PC-9 (cell line): ENCODE data around the gene ANKRD33. TPM values are rescaled to one million over a fixed set of nuclear protein-coding genes. Genes with fewer than 3 reads are reported as not detected.

Source experiments
- BruUV-seq: library from RNA; stranded (reverse); fragments of 400-500 nt; replicated peaks from 2 replicates; lab custom pipeline; 2021; lab: Mats Ljungman, UMichigan
- CTCF ChIA-PET: fragments of 300-600 bp; sonication (Branson Sonifier 250); formaldehyde crosslinking; loops from one replicate; lab custom pipeline; 2022; ENCODE audit warnings: antibody characterized with exemption; lab: Charles Lee
- POLR2A ChIA-PET: fragments of 300-600 bp; sonication (Branson Sonifier 250); formaldehyde crosslinking; loops from one replicate; lab custom pipeline; 2022; ENCODE audit warnings: antibody characterized with exemption; ENCODE audit not compliant: unreplicated experiment; lab: Charles Lee
- DNase-seq, 2 experiments: peaks; one replicate each; pipeline versions ENCODE4 v3.0.0 to v3.0.0-alpha.2; 2015 to 2022; ENCODE audit warnings: mixed read lengths in 1 of 2
- H2AFZ ChIP-seq: fragments of 200-600 bp; sonication (generic); 2 replicates; pipeline ENCODE4 v1.8.1; 2017; ENCODE audit warnings: antibody characterized with exemption
- H3F3A ChIP-seq: fragments of 200-600 bp; sonication (generic); 2 replicates; pipeline ENCODE4 v1.8.1; 2017; ENCODE audit warnings: antibody characterized with exemption, mild to moderate bottlenecking, low read depth; ENCODE audit not compliant: insufficient read depth
- H3K27ac ChIP-seq: fragments of 200-600 bp; sonication (generic); 2 replicates; pipeline ENCODE4 v1.6.1; 2016; ENCODE audit warnings: mixed run types
- H3K27me3 ChIP-seq: fragments of 200-600 bp; sonication (generic); 2 replicates; pipeline ENCODE4 v1.6.1; 2016; ENCODE audit warnings: low read depth, mixed run types; ENCODE audit not compliant: insufficient read depth
- H3K36me3 ChIP-seq: fragments of 200-600 bp; sonication (generic); 2 replicates; pipeline ENCODE4 v1.6.1; 2016; ENCODE audit warnings: low read depth, mixed run types
- H3K4me1 ChIP-seq: fragments of 200-600 bp; sonication (generic); replicated peaks from 2 replicates; pipeline ENCODE4 v1.6.1; 2016; ENCODE audit warnings: mixed run types; ENCODE audit not compliant: insufficient read depth
- H3K4me2 ChIP-seq: fragments of 200-600 bp; sonication (generic); 2 replicates; pipeline ENCODE4 v1.6.1; 2017; ENCODE audit warnings: mixed run types
- H3K4me3 ChIP-seq: fragments of 200-600 bp; sonication (generic); 2 replicates; pipeline ENCODE4 v1.6.1; 2016; ENCODE audit warnings: mixed run types
- H3K79me2 ChIP-seq: fragments of 200-600 bp; sonication (generic); 2 replicates; pipeline ENCODE4 v1.6.1; 2017; ENCODE audit warnings: low read depth, mixed run types
- H3K9me2 ChIP-seq: fragments of 200-600 bp; sonication (generic); 2 replicates; pipeline ENCODE4 v1.8.1; 2017; ENCODE audit warnings: mild to moderate bottlenecking; ENCODE audit not compliant: insufficient read depth
- H3K9me3 ChIP-seq: fragments of 200-600 bp; sonication (generic); 2 replicates; pipeline ENCODE4 v1.8.1; 2016; ENCODE audit warnings: low read depth; ENCODE audit not compliant: insufficient read depth
- H4K20me1 ChIP-seq: fragments of 200-600 bp; sonication (generic); 2 replicates; pipeline ENCODE4 v1.8.1; 2017; ENCODE audit not compliant: insufficient read depth
- CTCF ChIP-seq: fragments of 200-600 bp; sonication (generic); conservative IDR thresholded peaks from 2 replicates; pipeline ENCODE4 v1.6.1; 2017; ENCODE audit warnings: mixed run types, antibody characterized with exemption, mild to moderate bottlenecking, moderate library complexity
- EZH2 ChIP-seq: fragments of 200-600 bp; sonication (generic); IDR thresholded peaks from 2 replicates; pipeline ENCODE4 v1.8.0; 2017; ENCODE audit warnings: antibody characterized with exemption, low read depth
- intact Hi-C: fragments of 100-400 bp; cut with micrococcal nuclease; formaldehyde crosslinking; loops from one replicate; pipeline ENCODE4 v1.10.0; 2022; ENCODE audit not compliant: unreplicated experiment
- total RNA-seq: library from RNA; stranded (reverse); gene quantifications from 2 replicates; pipeline ENCODE4 v1.2.3, GENCODE V29; 2021

ANKRD33 gene
- total RNA-seq, 1 experiment from 2014 or later: not detected

- Histone ChIP-seq H4K20me1 (no peaks in the 10 kb centered on the region), H3K27ac (no peak overlapping the region), H3K36me3 (no peaks in the 10 kb centered on the region), H3K4me1 (no peaks in the 10 kb centered on the region), H3K79me2 (no peaks in the 10 kb centered on the region), H3K9me2 (no peaks in the 10 kb centered on the region), H3K4me3 (no peak overlapping the region), H3K4me2 (no peak overlapping the region), H3K27me3 (peaks cover 29% of the 10 kb centered on the region), H3F3A (no peaks in the 10 kb centered on the region), H2AFZ (no peak overlapping the region), H3K9me3 (no peaks in the 10 kb centered on the region)
- POLR2A ChIA-PET: interaction anchor here (0.6 kb wide), 1 partner anchor 1753 kb away, joined by 8 read pairs; no protein-coding TSS in a partner anchor
- CTCF ChIA-PET: no interaction called here
- TF ChIP-seq EZH2 (no peak), CTCF (no peak)
- intact Hi-C loops: no loop called here
- DNase-seq: no peak
- BruUV-seq: no TSS peak
Measured at GRCh38 chr12:51914034-51914923, 26.4 kb downstream of the ANKRD33 start.

- no peak overlapping the region for H3K4me3 ChIP-seq
- CTCF ChIA-PET: no interaction called here
- no peak overlapping the region for H3K27ac ChIP-seq
- no peaks in the 10 kb centered on the region for H3K79me2 ChIP-seq
- H3K9me3 ChIP-seq: no peaks in the 10 kb centered on the region
- no peaks in the 10 kb centered on the region for H3K4me1 ChIP-seq
- no peaks in the 10 kb centered on the region for H4K20me1 ChIP-seq
- peaks cover 21% of the 10 kb centered on the region for H3K27me3 ChIP-seq
- intact Hi-C loops: no loop called here
- TF ChIP-seq EZH2 (no peak), CTCF (no peak)
- no peak for DNase-seq
- no peaks in the 10 kb centered on the region for H3K9me2 ChIP-seq
- BruUV-seq: no TSS peak
- no peaks in the 10 kb centered on the region for H3K36me3 ChIP-seq
- H3F3A ChIP-seq: no peaks in the 10 kb centered on the region
- H3K4me2 ChIP-seq: no peak overlapping the region
- no peak overlapping the region for H2AFZ ChIP-seq
- POLR2A ChIA-PET: no interaction called here
Measured at GRCh38 chr12:51915003-51915625, 27.2 kb downstream of the ANKRD33 start.

- CTCF ChIA-PET: no interaction called here
Measured at GRCh38 chr12:51915951-51916350, 28.0 kb downstream of the ANKRD33 start.

More at GRCh38 chr12:51915951-51916350, 28.0 kb downstream of the ANKRD33 start:
- Histone ChIP-seq H3K4me2 (no peak overlapping the region), H3K27ac (no peak overlapping the region), H3K9me3 (no peaks in the 10 kb centered on the region), H3K4me1 (no peaks in the 10 kb centered on the region), H4K20me1 (no peaks in the 10 kb centered on the region), H3K79me2 (no peaks in the 10 kb centered on the region), H3K36me3 (no peaks in the 10 kb centered on the region), H2AFZ (no peak overlapping the region), H3K9me2 (no peaks in the 10 kb centered on the region), H3K27me3 (peaks cover 12% of the 10 kb centered on the region), H3F3A (no peaks in the 10 kb centered on the region), H3K4me3 (no peak overlapping the region)
- TF ChIP-seq EZH2: no peak
- no peak for TF ChIP-seq CTCF
- intact Hi-C loops: no loop called here
- BruUV-seq: no TSS peak
- no peak for DNase-seq
- POLR2A ChIA-PET: no interaction called here
